Central memory CD4-positive, alpha-beta T cell (primary cell): ENCODE measurements around the gene TCF7L1.
"Not testable (repeated sequence)": the region's sequence is repeated elsewhere in the genome, so short reads cannot be mapped to it uniquely, and the experiment has no call there.

Source experiments
- DNase-seq: peaks from one replicate; pipeline ENCODE4 v3.0.0; 2022

TCF7L1 gene

GRCh38 chr2:85133751-85134254 lies 611 bp downstream of the TCF7L1 start:
- DNase-seq, result no peak

DNA sequence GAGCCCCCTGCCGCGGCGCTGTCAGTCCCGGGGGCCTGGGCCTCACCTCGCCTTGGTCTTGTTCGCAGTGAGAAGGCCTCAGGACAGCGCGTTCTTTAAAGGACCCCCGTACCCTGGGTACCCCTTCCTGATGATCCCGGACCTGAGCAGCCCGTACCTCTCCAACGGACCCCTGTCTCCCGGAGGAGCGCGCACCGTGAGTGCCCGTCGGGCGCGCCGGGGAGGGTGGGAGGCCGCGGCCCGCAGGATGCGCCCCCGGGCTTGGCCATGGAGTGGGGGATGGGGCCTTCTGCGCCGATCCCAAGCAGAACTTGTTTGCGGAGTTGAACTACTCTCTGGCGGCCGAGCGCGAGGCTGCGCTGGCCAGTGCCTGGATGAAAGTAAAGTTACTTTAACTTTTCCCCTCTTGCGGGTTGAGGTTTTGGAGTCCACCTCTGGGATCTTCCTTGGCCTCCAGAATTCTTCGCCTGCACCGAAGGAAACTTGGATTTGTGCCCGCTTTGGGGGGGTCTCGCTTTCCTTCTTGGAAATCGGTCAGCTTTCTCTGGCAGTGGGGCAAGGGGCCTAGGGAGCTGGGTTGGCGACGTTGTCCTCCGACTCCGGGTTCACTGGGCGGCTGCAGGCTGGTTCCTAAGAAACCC lies 1.2 kb downstream of the TCF7L1 start:
- no peak for DNase-seq

- no peak for DNase-seq
These were observed 1.9 kb downstream of the TCF7L1 start for GRCh38 chr2:85134896-85135659.

DNA sequence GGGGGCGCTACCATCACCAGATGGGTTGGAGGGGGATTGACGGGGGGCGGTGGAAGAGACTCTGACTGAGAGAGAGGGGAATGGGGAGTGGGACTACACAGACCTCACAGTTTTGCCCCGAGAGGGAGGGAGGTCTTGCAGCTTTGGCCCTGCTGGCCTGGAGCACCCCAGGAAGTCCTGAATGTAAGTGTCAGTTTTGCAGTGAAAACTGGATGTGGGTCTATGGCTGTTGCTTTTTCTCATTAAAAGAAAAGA lies 2.4 kb downstream of the TCF7L1 start:
- no peak for DNase-seq

DNA sequence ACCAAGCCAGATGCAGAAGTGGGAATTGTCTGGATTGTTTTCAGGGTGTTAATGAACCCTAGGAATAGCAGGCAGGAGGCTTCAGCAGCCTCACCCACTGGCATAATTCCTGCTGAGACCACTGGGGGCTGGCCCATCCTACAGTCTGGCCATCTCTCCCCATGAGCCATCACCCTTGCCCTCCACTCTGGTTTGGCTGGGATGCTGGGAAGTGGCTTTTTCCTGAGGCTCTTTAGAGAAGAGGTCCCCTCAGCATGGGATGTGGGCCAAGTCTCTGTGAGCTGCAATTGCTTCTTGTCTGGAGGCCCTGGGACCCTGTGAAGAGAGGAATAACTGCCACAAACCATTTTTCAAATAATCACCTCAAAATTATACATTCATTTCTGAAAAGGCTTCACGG lies 4.0 kb downstream of the TCF7L1 start:
- DNase-seq, result no peak

DNA sequence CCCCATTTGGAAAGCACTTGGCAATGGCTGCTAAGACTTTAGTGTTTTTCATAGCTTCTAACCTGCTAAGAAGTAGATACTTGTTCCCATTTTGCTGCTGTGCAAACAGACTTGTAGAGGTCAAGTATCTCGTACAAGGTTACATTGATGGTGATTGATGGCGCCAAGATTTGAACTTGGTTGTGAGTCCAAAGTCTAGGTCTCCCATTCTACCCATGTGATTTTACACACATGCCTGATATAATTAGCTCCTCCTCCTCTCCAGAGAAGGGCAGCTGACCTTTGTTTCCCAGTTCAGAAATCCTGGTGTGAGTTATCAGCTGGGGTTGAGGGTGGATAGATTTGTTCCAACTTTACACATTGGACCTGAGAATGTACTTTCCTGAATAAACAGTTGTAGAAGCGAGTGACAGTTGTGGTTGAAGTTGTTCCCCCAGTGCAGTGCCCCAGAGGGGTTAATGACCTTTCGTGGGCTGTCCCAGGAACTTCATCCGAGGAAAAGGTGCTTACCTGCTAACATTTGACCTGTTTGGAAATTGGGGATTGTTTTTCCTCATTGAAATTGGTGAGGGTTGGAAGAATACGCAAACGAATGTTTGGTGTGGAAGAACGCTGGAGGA lies 10.4 kb downstream of the TCF7L1 start:
- no peak for DNase-seq

- no peak for DNase-seq
These were observed 12.1 kb downstream of the TCF7L1 start for GRCh38 chr2:85145116-85145820.

GRCh38 chr2:85148190-85148589 lies 15.0 kb downstream of the TCF7L1 start:
- no peak for DNase-seq

- DNase-seq, result no peak
These were observed 17.8 kb downstream of the TCF7L1 start for GRCh38 chr2:85151026-85151425.

GRCh38 chr2:85152895-85153294 lies 19.7 kb downstream of the TCF7L1 start:
- no peak for DNase-seq

- DNase-seq, result no peak
These were observed 21.0 kb downstream of the TCF7L1 start for GRCh38 chr2:85154048-85154753.

- not testable (repeated sequence) for DNase-seq
These were observed 21.9 kb downstream of the TCF7L1 start for GRCh38 chr2:85155082-85155481.

GRCh38 chr2:85156153-85156552 lies 23.0 kb downstream of the TCF7L1 start:
- DNase-seq, result no peak

- DNase-seq, result no peak
These were observed 23.4 kb downstream of the TCF7L1 start for GRCh38 chr2:85156619-85157018.

DNA sequence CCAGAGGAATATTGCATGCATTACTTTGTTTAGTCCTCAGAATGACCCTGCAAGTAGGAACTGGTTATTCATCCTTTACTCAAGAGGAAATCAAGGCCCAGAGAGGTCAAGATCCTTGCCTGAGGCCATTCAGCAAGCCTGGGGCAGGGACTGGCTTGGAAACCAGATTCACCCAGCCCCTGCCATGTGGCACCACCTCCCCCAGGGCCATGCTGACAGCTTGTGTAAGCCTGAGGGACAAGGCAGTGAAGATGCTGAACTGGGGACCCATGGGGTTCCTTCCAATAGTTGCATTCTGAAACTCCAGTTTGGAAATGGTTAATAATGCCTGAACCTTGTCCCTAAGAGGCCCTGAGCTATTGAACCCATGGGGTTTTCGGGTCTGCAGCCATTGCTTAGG lies 24.2 kb downstream of the TCF7L1 start:
- no peak for DNase-seq

- no peak for DNase-seq
These were observed 25.5 kb downstream of the TCF7L1 start for GRCh38 chr2:85158559-85159273.

GRCh38 chr2:85159589-85159988 lies 26.4 kb downstream of the TCF7L1 start:
- DNase-seq, result no peak

DNA sequence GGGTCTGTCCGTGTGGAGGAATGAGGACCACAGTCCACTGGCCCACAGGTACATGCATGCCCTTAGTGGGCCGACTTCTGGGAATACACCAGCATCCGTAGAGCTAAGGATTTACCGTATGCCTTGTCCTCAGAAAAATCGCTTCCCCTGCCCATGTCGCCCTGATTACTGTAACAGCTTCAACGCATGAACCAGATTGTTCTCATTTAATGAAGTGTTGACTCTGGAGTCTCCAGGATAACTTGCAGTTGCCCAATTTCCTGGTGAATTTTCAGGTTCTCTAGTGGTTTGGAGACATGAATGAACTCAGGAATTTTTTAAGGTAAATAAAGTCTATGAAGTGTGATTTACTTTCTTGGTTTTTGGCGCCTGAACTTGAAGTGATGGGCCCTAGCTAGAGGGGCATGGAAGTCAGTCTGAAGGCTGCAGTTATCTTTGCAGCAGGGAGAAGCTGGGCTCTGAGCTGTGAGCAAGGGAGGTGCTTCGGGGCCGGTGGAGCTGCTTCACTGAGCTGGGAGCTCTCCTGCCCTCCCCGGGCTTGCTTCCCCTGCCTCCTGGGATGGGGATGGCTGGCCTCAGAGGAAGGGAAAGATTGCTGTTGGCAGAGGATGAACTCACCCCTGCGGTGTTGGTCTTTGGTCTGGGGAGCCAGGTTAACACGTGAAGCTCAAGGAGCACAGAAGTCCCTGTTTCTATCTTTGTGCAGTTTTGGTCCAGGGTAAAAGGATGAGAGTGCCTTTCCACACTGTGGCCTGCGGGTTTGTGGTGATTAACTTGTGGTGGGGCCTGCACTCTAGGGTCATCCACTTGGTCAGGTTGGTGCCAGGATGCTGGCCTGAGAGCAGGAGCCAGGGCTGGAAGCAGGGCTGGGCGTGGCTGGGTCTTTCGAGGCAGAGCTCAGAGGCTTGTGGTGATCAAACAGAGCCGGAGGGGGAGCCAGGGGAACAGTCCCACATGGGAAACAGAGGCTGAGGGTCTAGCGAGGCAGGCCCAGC lies 28.1 kb downstream of the TCF7L1 start:
- DNase-seq, result no peak

- no peak for DNase-seq
These were observed 29.6 kb downstream of the TCF7L1 start for GRCh38 chr2:85162746-85163301.

GRCh38 chr2:85163675-85164074 lies 30.5 kb downstream of the TCF7L1 start:
- DNase-seq, result no peak

- no peak for DNase-seq
These were observed 31.0 kb downstream of the TCF7L1 start for GRCh38 chr2:85164145-85164569.
